ENCODE measurements around the gene FCN3.

- no peak for TF ChIP-seq EZH2phosphoT487 (IDR thresholded peaks at IDR 0.05; ENCODE audit: borderline replicate concordance, low read depth, low read length)
- TF ChIP-seq, protein P1, sequence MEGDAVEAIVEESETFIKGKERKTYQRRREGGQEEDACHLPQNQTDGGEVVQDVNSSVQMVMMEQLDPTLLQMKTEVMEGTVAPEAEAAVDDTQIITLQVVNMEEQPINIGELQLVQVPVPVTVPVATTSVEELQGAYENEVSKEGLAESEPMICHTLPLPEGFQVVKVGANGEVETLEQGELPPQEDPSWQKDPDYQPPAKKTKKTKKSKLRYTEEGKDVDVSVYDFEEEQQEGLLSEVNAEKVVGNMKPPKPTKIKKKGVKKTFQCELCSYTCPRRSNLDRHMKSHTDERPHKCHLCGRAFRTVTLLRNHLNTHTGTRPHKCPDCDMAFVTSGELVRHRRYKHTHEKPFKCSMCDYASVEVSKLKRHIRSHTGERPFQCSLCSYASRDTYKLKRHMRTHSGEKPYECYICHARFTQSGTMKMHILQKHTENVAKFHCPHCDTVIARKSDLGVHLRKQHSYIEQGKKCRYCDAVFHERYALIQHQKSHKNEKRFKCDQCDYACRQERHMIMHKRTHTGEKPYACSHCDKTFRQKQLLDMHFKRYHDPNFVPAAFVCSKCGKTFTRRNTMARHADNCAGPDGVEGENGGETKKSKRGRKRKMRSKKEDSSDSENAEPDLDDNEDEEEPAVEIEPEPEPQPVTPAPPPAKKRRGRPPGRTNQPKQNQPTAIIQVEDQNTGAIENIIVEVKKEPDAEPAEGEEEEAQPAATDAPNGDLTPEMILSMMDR (conservative IDR thresholded peaks at IDR 0.05; ENCODE audit: low read length) = no peak
These were observed 35.0 kb upstream of the FCN3 start for GRCh38 chr1:27409669-27410068.
